ENCODE measurements around the gene DNHD1. TPM values are rescaled to one million over a fixed set of nuclear protein-coding genes. Genes with fewer than 3 reads are reported as not detected.

DNHD1 gene
- total and polyA plus RNA-seq, 2 of the 13 experiments (the other 11 are each of a cell fraction or from before 2014, with no cell fraction given): 2.7 to 9.3 TPM

DNA sequence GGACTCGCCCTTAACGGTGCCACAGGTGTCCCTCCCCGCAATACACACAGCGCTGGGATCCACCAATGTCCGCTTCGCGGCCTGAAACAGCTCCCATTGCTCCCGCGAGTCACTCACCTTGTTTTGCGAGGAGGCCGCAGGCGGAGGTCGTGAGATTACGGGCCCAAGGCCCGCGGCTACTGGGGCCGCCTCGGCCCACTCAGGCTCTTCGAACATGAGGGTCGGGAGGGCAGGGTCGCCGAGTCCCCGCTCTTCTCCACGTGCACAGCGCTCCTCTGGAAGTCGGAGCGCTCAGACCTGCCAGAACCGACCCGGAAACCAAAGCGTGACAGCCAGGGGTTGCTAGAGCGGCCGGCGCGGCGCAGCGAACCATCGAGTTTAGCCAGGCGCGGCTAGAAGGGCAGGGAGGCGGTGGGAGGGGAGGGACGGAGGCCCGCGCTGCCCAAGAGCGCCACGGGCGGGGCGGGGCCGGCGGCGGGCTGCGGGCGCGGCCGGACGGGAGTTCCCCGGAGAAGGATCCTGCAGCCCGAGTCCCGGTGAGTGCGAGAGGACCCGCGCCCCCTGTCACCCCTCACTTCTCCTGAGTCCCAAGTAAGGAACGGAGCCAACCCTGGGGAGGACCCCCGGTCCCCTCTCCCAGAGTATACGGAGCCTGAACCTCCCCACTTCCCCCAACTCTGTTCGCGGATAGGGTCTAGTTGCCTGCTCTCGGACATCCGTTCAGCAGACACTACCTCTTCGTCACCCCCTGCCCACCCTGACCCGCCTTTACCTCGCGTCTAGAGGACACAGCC is 106.4 kb downstream of the DNHD1 start, which contains the start of the genes ILK and RRP8 (continued):
- 0 out of 2 replicates have a peak, but pooled peaks have one; percentile 58 for TF ChIP-seq EEA1 (CRISPR knock-in tag; IDR thresholded peaks at IDR 0.05; ENCODE audit: borderline replicate concordance)
- TF ChIP-seq ZMYM2 (CRISPR knock-in tag; IDR thresholded peaks at IDR 0.05): no peak
- 0 out of 2 replicates have a peak, but pooled peaks have one; percentile 15 for TF ChIP-seq ZBTB7B (CRISPR knock-in tag; IDR thresholded peaks at IDR 0.05)
- TF ChIP-seq, protein P1, sequence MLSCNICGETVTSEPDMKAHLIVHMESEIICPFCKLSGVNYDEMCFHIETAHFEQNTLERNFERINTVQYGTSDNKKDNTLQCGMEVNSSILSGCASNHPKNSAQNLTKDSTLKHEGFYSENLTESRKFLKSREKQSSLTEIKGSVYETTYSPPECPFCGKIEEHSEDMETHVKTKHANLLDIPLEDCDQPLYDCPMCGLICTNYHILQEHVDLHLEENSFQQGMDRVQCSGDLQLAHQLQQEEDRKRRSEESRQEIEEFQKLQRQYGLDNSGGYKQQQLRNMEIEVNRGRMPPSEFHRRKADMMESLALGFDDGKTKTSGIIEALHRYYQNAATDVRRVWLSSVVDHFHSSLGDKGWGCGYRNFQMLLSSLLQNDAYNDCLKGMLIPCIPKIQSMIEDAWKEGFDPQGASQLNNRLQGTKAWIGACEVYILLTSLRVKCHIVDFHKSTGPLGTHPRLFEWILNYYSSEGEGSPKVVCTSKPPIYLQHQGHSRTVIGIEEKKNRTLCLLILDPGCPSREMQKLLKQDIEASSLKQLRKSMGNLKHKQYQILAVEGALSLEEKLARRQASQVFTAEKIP (CRISPR knock-in tag; IDR thresholded peaks at IDR 0.05; ENCODE audit: borderline replicate concordance): 0 out of 2 replicates have a peak, but pooled peaks have one; percentile 23
- TF ChIP-seq ZNF484 (CRISPR knock-in tag; IDR thresholded peaks at IDR 0.05; ENCODE audit: borderline replicate concordance, low read depth): no peak
- no peak for TF ChIP-seq CENPX (CRISPR knock-in tag; IDR thresholded peaks at IDR 0.05)
- TF ChIP-seq HNRNPUL1 (IDR thresholded peaks at IDR 0.05; ENCODE audit: low read depth, low read length): peak; percentile 68; the same call in 1 of the 2 replicates
- peak; percentile 82; the same call in 1 of the 2 replicates for TF ChIP-seq PAX8 (CRISPR knock-in tag; IDR thresholded peaks at IDR 0.05; ENCODE audit: borderline replicate concordance)
- peak; percentile 89; the same call in 1 of the 2 replicates for TF ChIP-seq KDM4B (CRISPR knock-in tag; IDR thresholded peaks at IDR 0.05)
- TF ChIP-seq, protein P2, sequence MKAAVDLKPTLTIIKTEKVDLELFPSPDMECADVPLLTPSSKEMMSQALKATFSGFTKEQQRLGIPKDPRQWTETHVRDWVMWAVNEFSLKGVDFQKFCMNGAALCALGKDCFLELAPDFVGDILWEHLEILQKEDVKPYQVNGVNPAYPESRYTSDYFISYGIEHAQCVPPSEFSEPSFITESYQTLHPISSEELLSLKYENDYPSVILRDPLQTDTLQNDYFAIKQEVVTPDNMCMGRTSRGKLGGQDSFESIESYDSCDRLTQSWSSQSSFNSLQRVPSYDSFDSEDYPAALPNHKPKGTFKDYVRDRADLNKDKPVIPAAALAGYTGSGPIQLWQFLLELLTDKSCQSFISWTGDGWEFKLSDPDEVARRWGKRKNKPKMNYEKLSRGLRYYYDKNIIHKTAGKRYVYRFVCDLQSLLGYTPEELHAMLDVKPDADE (CRISPR knock-in tag; IDR thresholded peaks at IDR 0.05): no peak
- TF ChIP-seq NR2F6 (IDR thresholded peaks at IDR 0.05): no peak
- peak; percentile 53 for TF ChIP-seq NR2F6 (CRISPR knock-in tag; IDR thresholded peaks at IDR 0.05)
- TF ChIP-seq ZNF891 (CRISPR knock-in tag; IDR thresholded peaks at IDR 0.05): peak; percentile 54; the same call in 1 of the 2 replicates
- peak; percentile 68; the same call in 1 of the 2 replicates for TF ChIP-seq ZNF724P (CRISPR knock-in tag; IDR thresholded peaks at IDR 0.05; ENCODE audit: borderline replicate concordance)
- TF ChIP-seq ZBTB3 (CRISPR knock-in tag; IDR thresholded peaks at IDR 0.05; ENCODE audit: borderline replicate concordance, low read depth): no peak
- TF ChIP-seq ZNF282 (IDR thresholded peaks at IDR 0.05; ENCODE audit: partially characterized antibody): no peak
- TF ChIP-seq, protein P3, sequence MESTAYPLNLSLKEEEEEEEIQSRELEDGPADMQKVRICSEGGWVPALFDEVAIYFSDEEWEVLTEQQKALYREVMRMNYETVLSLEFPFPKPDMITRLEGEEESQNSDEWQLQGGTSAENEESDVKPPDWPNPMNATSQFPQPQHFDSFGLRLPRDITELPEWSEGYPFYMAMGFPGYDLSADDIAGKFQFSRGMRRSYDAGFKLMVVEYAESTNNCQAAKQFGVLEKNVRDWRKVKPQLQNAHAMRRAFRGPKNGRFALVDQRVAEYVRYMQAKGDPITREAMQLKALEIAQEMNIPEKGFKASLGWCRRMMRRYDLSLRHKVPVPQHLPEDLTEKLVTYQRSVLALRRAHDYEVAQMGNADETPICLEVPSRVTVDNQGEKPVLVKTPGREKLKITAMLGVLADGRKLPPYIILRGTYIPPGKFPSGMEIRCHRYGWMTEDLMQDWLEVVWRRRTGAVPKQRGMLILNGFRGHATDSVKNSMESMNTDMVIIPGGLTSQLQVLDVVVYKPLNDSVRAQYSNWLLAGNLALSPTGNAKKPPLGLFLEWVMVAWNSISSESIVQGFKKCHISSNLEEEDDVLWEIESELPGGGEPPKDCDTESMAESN (CRISPR knock-in tag; conservative IDR thresholded peaks at IDR 0.05): peak; percentile 95
- 0 out of 2 replicates have a peak, but pooled peaks have one; percentile 79 for TF ChIP-seq CC2D1A (CRISPR knock-in tag; IDR thresholded peaks at IDR 0.05)
- TF ChIP-seq, protein P4, sequence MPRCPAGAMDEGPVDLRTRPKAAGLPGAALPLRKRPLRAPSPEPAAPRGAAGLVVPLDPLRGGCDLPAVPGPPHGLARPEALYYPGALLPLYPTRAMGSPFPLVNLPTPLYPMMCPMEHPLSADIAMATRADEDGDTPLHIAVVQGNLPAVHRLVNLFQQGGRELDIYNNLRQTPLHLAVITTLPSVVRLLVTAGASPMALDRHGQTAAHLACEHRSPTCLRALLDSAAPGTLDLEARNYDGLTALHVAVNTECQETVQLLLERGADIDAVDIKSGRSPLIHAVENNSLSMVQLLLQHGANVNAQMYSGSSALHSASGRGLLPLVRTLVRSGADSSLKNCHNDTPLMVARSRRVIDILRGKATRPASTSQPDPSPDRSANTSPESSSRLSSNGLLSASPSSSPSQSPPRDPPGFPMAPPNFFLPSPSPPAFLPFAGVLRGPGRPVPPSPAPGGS (CRISPR knock-in tag; IDR thresholded peaks at IDR 0.05): peak; percentile 65; the same call in 1 of the 2 replicates
- 0 out of 2 replicates have a peak, but pooled peaks have one; percentile 71 for TF ChIP-seq REL (CRISPR knock-in tag; conservative IDR thresholded peaks at IDR 0.05)
- TF ChIP-seq ZNF329 (CRISPR knock-in tag; IDR thresholded peaks at IDR 0.05; ENCODE audit: low read depth): peak; percentile 87
- TF ChIP-seq ZNF274 (CRISPR knock-in tag; IDR thresholded peaks at IDR 0.05): peak; percentile 77
- no peak for TF ChIP-seq SMC3 (IDR thresholded peaks at IDR 0.05; ENCODE audit: low read length)
- TF ChIP-seq SYNCRIP (IDR thresholded peaks at IDR 0.05; ENCODE audit: insufficient read depth, low read depth, low read length): no peak

Measured in HepG2 (cell line).